Measurements from ENCODE around the gene PRRG3.
A peak's percentile ranks its signal among the peaks of the same experiment; 100 is the strongest.

PRRG3 gene

GRCh38 chrX:151714362-151714761 lies 19.1 kb downstream of the PRRG3 start:
- no peak for DNase-seq (ENCODE audit: low read depth)
- H3K4me3 ChIP-seq (replicated peaks; ENCODE audit: low read depth, low read length) = no peak overlapping the region
- TF ChIP-seq CTCF (IDR thresholded peaks at IDR 0.05; ENCODE audit: low read length, missing control alignments) = no peak

GRCh38 chrX:151715752-151716151 lies 20.5 kb downstream of the PRRG3 start, which contains the start of gene FATE1:
Gene FATE1 (plus strand): TSS chrX:151716035. CDS start chrX:151716120, 85 bp downstream.
- TF ChIP-seq CTCF (IDR thresholded peaks at IDR 0.05; ENCODE audit: low read length, missing control alignments) = no peak
- DNase-seq (ENCODE audit: low read depth) = no peak
- no peak within 1 kb of the TSS for H3K4me3 ChIP-seq (replicated peaks; ENCODE audit: low read depth, low read length)

GRCh38 chrX:151722241-151722846 lies 27.1 kb downstream of the PRRG3 start:
- DNase-seq (ENCODE audit: low read depth) = peak; percentile 17
- H3K4me3 ChIP-seq (replicated peaks; ENCODE audit: low read depth, low read length) = no peak overlapping the region
- TF ChIP-seq CTCF (IDR thresholded peaks at IDR 0.05; ENCODE audit: low read length, missing control alignments) = peak; percentile 32

GRCh38 chrX:151723156-151723760 lies 28.0 kb downstream of the PRRG3 start:
- H3K4me3 ChIP-seq (replicated peaks; ENCODE audit: low read depth, low read length) = no peak overlapping the region
- DNase-seq (ENCODE audit: low read depth) = no peak
- TF ChIP-seq CTCF (IDR thresholded peaks at IDR 0.05; ENCODE audit: low read length, missing control alignments) = no peak

GRCh38 chrX:151724563-151725337 lies 29.5 kb downstream of the PRRG3 start:
- DNase-seq (ENCODE audit: low read depth) = no peak
- TF ChIP-seq CTCF (IDR thresholded peaks at IDR 0.05; ENCODE audit: low read length, missing control alignments) = no peak
- no peak overlapping the region for H3K4me3 ChIP-seq (replicated peaks; ENCODE audit: low read depth, low read length)

- H3K4me3 ChIP-seq (replicated peaks; ENCODE audit: low read depth, low read length) = no peak overlapping the region
- DNase-seq (ENCODE audit: low read depth) = no peak
- TF ChIP-seq CTCF (IDR thresholded peaks at IDR 0.05; ENCODE audit: low read length, missing control alignments) = no peak
Observed at GRCh38 chrX:151725338-151725614, 30.0 kb downstream of the PRRG3 start.

Data from fibroblast of pulmonary artery (primary cell).